SK-N-SH (cell line): Measurements from ENCODE around the gene MATK.

Experiments
- CTCF ChIP-seq: fragments of 200-600 bp; sonication (generic); IDR thresholded peaks from 2 replicates; pipeline ENCODE4 v1.6.1; 2017; ENCODE audit warnings: antibody characterized with exemption, mild to moderate bottlenecking, moderate library complexity
- EZH2phosphoT487 ChIP-seq: fragments of 200-600 bp; sonication (generic); IDR thresholded peaks from 2 replicates; pipeline ENCODE4 v1.6.1; 2017; ENCODE audit warnings: low read depth, mixed run types, mild to moderate bottlenecking, antibody characterized with exemption, moderate library complexity, borderline replicate concordance
- FOXM1 ChIP-seq: IDR thresholded peaks from 2 replicates; pipeline ENCODE4 v1.4.0; 2012; ENCODE audit warnings: low read depth, mild to moderate bottlenecking
- GABPA ChIP-seq: IDR thresholded peaks from 2 replicates; pipeline ENCODE4 v1.4.0; 2012; ENCODE audit warnings: low read depth, mild to moderate bottlenecking
- JUND ChIP-seq: IDR thresholded peaks from 2 replicates; pipeline ENCODE4 v1.4.0; 2012
- POLR2AphosphoS5 ChIP-seq: IDR thresholded peaks from 2 replicates; pipeline ENCODE4 v1.6.1; 2012; ENCODE audit warnings: low read depth, low read length
- TF ChIP-seq, protein P1 (sequence below): IDR thresholded peaks from 2 replicates; pipeline ENCODE4 v1.4.0; 2012; ENCODE audit warnings: low read depth, borderline replicate concordance
- TF ChIP-seq, protein P2 (sequence below): fragments of 150-350 bp; IDR thresholded peaks from 2 replicates; pipeline ENCODE4 v1.6.1; 2017; ENCODE audit warnings: antibody characterized with exemption, low read length, low read depth, borderline replicate concordance

DNA sequence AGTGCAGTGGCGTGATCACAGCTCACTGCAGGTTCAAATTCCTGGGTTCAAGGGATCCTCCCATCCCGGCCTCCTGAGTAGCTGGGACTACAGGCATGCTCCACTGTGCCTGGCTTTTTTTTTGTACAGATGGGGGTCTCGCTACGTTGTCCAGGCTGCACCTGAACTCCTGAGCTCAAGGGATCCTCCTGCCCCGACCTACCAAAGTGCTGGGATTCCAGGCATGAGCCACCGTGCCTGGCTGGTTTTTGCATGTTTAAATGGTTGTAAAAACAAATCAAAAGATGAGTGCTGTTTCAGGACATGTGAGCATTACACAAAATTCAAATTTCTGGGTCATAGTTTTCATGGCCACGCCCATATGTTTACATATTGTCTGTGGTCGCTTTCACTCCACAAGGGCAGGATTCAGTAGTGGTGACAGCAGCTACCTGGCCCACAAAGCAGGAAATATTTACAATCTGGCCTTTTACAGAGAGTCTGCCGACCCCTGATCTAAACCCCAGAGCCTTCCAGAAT lies 5.3 kb downstream of the MATK start:
- TF ChIP-seq CTCF (no peak), POLR2AphosphoS5 (no peak), FOXM1 (no peak), GABPA (no peak), EZH2phosphoT487 (no peak), JUND (no peak)
- TF ChIP-seq, protein P1, sequence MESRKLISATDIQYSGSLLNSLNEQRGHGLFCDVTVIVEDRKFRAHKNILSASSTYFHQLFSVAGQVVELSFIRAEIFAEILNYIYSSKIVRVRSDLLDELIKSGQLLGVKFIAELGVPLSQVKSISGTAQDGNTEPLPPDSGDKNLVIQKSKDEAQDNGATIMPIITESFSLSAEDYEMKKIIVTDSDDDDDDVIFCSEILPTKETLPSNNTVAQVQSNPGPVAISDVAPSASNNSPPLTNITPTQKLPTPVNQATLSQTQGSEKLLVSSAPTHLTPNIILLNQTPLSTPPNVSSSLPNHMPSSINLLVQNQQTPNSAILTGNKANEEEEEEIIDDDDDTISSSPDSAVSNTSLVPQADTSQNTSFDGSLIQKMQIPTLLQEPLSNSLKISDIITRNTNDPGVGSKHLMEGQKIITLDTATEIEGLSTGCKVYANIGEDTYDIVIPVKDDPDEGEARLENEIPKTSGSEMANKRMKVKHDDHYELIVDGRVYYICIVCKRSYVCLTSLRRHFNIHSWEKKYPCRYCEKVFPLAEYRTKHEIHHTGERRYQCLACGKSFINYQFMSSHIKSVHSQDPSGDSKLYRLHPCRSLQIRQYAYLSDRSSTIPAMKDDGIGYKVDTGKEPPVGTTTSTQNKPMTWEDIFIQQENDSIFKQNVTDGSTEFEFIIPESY, result no peak
- TF ChIP-seq, protein P2, sequence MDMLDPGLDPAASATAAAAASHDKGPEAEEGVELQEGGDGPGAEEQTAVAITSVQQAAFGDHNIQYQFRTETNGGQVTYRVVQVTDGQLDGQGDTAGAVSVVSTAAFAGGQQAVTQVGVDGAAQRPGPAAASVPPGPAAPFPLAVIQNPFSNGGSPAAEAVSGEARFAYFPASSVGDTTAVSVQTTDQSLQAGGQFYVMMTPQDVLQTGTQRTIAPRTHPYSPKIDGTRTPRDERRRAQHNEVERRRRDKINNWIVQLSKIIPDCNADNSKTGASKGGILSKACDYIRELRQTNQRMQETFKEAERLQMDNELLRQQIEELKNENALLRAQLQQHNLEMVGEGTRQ, result no peak
